ENCODE results near the gene LAGE3. TPM values are rescaled to one million over a fixed set of nuclear protein-coding genes. Genes with fewer than 3 reads are reported as not detected.

The LAGE3 gene
- total and polyA plus RNA-seq, 2 of the 13 experiments (the other 11 are each of a cell fraction or from before 2014, with no cell fraction given) = 7.6 to 12.7 TPM

GRCh38 chrX:154517101-154517781 lies 38.2 kb upstream of the LAGE3 start (continued):
- TF ChIP-seq ARID3A (IDR thresholded peaks at IDR 0.05; ENCODE audit: low read depth, low read length) = no peak
- TF ChIP-seq ARNT (IDR thresholded peaks at IDR 0.05) = no peak
- no peak for TF ChIP-seq ISL2 (CRISPR knock-in tag; IDR thresholded peaks at IDR 0.05)
- TF ChIP-seq ZNF570 (CRISPR knock-in tag; IDR thresholded peaks at IDR 0.05; ENCODE audit: borderline replicate concordance) = no peak
- no peak for TF ChIP-seq STAT6 (CRISPR knock-in tag; IDR thresholded peaks at IDR 0.05; ENCODE audit: borderline replicate concordance)
- no peak for TF ChIP-seq IRF1 (CRISPR knock-in tag; IDR thresholded peaks at IDR 0.05; ENCODE audit: low read depth)
- no peak for TF ChIP-seq YY1 (IDR thresholded peaks at IDR 0.05; ENCODE audit: insufficient read depth, insufficient replicate concordance, low read depth, low read length)
- no peak for TF ChIP-seq FOXO1 (CRISPR knock-in tag; IDR thresholded peaks at IDR 0.05)
- TF ChIP-seq ZNF790 (CRISPR knock-in tag; IDR thresholded peaks at IDR 0.05; ENCODE audit: borderline replicate concordance) = no peak
- TF ChIP-seq U2AF2 (IDR thresholded peaks at IDR 0.05; ENCODE audit: low read depth, low read length) = no peak
- no peak for TF ChIP-seq ZBTB44 (CRISPR knock-in tag; IDR thresholded peaks at IDR 0.05)
- no peak for TF ChIP-seq ZNF773 (CRISPR knock-in tag; IDR thresholded peaks at IDR 0.05; ENCODE audit: borderline replicate concordance)
- no peak for TF ChIP-seq ZNF501 (CRISPR knock-in tag; IDR thresholded peaks at IDR 0.05)
- no peak for TF ChIP-seq FOXM1 (CRISPR knock-in tag; IDR thresholded peaks at IDR 0.05)
- TF ChIP-seq HINFP (CRISPR knock-in tag; IDR thresholded peaks at IDR 0.05; ENCODE audit: low read depth) = no peak
- no peak for TF ChIP-seq HNRNPUL1 (IDR thresholded peaks at IDR 0.05; ENCODE audit: low read depth, low read length)
- no peak for TF ChIP-seq SETDB1 (CRISPR knock-in tag; IDR thresholded peaks at IDR 0.05; ENCODE audit: borderline replicate concordance)
- TF ChIP-seq NFE2 (CRISPR knock-in tag; IDR thresholded peaks at IDR 0.05) = no peak
- 0 out of 2 replicates have a peak, but pooled peaks have one; percentile 34 for TF ChIP-seq ZNF800 (CRISPR knock-in tag; IDR thresholded peaks at IDR 0.05)
